Measurements from ENCODE around the gene ST3GAL6.

Gene ST3GAL6

DNA sequence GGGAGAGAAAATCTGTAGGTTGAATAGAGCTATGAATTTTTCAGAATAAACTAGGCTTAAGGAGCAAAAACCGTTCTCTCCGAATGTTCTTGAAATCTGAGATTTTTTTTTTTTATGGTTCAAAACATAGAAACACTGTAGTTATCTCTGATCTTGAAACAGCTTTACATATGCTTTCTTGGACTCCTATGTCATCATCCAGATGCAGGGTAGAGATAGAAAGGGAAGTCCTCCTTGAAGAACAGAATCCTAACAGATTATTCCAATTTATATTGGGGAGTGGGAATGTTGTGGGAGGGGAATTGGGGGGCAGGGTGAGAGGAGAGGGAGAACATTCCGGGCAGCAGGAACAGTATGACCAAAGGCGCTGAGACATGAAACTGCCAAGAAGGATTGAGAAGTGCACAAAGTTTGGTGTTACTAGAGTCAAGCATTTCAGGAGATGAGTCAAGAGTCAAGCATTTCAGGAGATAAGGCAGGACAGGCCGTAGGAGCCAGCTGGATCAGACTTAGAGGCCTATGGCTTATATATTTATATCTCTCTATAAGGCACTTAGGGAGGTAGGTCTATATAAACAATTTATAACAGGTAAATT is 21.9 kb upstream of the ST3GAL6 start:
- no peak for DNase-seq

GRCh38 chr3:98743071-98743470 is 20.1 kb upstream of the ST3GAL6 start:
- DNase-seq, result no peak

- no peak for DNase-seq
Observed at GRCh38 chr3:98744283-98744682, 18.9 kb upstream of the ST3GAL6 start.

- DNase-seq, result no peak
Observed at GRCh38 chr3:98745718-98746117, 17.4 kb upstream of the ST3GAL6 start.

DNA sequence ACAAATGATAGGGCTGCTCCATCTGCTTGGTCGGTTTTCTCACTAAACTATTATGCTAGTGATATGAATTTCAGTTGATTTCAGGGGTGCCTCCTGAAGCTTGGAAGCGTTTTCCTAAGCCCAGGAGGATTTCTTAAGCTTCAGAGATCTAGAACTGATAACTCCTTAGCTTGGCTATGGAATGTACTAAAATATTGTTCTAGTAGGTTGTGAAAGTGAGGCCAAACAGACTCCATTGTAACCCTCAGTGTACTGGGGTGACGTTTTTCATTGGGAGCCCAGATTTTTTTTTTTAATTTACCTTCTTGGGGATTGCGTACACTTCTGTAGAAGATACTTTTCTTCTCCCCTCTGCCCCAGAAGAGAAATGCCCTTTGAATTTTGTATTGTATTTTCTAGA is 17.0 kb upstream of the ST3GAL6 start:
- no peak for DNase-seq

DNA sequence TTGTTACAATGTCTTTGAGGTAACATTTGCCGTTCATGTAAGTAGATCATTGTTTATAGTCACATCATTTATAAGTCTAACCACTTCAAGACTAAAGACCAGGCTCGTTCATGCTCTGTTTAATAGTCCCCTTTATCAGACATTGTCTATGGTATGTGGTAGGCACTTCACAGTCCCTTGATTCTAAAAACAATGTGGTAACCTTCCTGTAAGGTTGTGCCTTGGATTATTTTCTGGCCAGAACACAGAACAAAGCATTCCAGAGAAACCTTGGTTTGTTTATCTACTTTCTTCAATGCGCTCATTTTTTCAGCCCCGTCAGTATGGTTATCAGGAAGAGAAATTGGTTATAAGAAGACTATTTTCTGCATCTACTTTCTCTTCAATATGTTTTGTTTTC is 16.3 kb upstream of the ST3GAL6 start:
- DNase-seq, result no peak

DNA sequence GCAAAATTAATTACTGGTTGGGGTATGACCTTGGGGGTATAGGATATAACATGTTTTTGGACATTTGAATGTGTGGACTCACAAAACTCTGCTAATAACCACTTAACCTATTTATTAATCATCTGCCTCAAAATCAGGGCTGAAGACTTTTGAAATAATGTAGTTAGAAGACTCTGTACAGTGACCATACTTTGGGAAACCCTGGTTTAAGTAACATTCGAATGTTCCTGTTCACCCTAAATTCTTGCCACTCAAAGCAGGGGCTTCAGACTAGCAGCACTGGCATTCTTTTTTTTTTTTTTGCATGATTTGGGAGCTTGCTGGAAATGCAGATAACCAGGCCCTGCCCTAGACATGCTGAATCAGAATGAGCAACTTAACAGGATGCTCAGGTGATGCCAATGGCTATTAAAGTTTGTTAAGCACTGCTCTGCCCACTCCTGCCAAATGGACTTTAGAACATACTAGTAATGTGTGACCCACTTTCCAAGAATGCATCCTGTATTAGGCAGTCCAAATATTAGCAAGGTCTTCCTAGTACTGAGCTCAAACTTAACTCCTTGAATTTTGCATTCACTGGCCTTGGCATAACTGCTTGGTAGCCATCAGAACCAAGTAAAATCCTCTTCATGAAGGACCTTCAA is 12.7 kb upstream of the ST3GAL6 start:
- no peak for DNase-seq

DNA sequence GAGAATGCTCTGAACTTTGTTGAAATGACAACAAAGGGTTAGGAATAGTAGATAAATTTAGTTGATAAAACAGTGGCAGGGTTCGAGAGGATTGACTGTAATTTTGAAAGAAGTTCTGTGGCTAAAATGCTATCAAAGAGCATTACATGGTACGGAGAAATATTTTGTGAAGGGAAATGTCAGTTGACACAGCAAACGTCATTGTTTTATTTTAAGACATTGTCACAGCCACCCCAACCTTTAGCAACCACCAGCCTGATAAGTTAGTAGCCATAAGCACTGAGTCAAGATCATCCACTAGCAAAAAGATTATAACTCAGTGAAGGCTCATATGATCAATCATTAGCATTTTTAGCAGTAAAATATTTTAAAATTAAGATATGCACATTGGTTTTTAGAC is 8.7 kb upstream of the ST3GAL6 start:
- DNase-seq, result no peak

DNA sequence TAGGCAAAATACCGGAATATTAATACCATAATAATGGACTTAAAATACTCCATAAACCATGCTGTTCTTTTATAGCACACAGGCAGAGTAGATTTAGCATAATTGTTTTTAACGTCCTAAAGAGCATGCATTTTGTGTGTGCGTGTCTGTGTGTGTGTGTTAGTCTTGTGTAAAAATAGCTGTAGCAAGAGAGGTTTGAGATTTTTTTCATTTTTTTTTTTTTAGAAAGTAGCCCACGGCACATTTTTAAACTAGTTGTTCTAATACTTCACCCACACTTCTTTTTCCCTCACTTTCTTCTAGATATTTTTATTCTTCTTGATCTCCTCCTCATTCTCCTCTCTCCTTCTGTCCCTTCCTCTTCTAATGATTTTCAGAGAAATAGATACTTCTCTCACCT is 7.5 kb upstream of the ST3GAL6 start:
- no peak for DNase-seq

DNA sequence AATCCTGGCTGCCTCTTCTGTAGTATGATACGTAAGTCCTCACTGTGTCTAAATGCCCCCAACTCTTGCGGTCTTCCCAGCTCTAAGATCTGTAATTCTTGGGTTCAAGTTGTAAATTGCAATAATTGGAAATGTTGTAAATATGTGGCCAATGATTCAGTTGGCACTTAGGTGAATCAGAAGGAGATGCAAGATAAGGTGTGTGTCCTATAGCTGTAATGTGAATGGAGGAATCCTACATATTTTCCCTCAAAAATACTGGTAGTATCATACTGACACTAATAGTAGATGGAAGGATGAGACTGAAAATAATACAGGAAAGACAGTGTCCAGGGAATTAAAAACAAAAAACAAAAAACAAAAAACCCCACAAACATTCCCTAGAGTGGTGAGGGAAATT is 3.5 kb upstream of the ST3GAL6 start:
- DNase-seq, result no peak

DNA sequence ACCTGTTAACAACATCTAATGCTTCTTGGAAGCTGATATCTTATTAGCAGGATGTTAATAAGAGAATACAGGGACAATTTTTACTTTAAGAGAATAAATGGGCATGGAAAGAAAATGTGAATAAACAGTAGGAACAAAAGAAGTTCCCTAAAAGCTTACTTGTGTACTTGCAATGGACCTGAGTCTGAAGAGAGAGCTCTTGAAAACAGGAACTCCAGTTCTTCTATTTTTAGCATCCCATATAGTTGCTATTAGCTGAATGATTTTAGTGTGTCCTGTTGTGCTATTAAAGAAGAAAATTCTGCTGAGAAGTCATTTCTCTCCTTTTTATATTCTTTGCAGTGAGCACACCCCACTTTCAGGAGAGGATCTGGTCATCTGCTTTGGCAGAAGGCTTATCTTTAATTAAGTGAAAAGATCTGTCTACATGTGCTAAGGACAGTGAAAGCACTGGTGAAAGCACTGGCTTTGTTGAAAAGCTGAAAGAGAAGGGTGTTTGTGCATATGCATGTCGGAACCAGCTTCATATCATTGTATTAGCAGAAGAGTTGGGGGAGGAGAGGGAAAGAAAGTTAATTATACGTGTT is 1.4 kb upstream of the ST3GAL6 start:
- DNase-seq, result no peak

- no peak for DNase-seq
Observed at GRCh38 chr3:98763819-98764418, 779 bp downstream of the ST3GAL6 start.

GRCh38 chr3:98764472-98764884 is 1.3 kb downstream of the ST3GAL6 start:
- DNase-seq, result no peak

DNA sequence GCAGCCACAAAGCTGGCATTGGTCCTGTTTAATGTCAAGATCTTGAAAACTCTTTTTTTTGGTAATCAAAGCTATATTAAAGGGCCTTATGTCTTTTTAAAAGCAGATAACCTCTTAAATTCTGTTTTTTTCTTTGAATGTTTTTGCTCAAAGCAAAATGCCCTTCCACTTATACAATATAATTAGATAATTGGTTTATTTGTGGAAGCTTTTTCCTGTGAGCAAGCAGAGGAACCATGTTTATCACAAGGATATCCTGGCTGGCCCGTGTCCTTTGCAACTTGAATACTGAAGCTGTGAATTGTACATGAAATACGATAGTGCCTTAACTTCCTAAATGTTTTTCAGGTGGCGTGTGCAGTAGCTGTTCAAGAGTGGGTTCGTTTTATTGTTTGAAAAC is 2.6 kb downstream of the ST3GAL6 start:
- DNase-seq, result no peak

DNA sequence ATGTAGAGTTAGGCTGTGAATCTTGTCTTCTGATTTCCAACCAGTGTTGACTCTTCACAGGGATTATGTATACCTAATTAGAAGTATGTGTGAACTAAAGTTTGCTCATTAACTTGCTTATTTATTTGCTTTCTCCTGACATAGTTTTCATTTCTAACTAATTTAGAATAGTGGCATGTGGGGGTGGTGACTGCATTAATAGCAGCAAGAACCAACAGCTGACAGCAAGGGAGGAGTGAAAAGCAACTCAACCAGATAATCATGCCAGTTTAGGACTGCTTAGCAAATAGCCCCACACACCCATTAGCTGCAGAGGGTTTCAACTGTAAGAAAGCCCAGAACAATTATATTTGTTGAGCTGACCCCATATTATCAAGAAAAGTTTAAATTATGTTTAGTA is 3.8 kb downstream of the ST3GAL6 start:
- DNase-seq, result no peak

DNA sequence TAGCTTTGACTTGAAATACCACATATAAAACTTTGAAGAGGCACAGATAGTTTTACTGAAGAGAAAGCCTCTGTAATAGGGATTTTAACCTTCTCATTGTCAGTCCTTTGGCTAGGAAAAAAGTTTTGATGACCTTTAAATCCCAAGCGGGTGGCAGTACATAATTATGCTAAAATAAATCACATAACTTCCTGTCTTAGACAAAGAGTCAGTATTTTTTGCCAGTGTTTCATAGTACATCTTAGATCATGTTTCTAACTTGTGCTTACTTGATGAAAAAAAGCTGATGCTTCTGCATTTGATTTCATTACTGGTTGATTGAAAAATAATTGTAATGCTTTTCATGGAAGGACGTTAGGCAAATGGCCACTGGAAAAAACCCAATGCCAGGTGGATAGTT is 5.8 kb downstream of the ST3GAL6 start:
- no peak for DNase-seq

DNA sequence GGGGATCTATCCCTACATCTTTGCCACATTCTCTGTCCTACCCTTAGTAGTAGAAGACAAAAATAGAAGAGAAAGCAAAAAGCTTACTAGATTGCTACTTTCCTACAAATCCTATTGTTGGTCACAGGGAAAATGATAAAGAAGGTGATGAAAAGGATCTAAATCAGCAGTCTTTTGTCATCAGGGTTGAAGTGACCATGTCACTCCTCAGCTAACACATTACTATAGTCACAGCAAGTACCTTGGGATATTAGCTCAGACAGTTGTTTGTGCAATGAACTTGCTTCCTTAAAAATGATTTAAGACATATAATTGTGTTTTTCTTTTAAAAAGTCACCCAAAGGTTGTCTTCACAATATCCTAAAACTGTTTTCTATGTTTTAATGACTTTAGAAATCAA is 6.3 kb downstream of the ST3GAL6 start:
- DNase-seq, result no peak

DNA sequence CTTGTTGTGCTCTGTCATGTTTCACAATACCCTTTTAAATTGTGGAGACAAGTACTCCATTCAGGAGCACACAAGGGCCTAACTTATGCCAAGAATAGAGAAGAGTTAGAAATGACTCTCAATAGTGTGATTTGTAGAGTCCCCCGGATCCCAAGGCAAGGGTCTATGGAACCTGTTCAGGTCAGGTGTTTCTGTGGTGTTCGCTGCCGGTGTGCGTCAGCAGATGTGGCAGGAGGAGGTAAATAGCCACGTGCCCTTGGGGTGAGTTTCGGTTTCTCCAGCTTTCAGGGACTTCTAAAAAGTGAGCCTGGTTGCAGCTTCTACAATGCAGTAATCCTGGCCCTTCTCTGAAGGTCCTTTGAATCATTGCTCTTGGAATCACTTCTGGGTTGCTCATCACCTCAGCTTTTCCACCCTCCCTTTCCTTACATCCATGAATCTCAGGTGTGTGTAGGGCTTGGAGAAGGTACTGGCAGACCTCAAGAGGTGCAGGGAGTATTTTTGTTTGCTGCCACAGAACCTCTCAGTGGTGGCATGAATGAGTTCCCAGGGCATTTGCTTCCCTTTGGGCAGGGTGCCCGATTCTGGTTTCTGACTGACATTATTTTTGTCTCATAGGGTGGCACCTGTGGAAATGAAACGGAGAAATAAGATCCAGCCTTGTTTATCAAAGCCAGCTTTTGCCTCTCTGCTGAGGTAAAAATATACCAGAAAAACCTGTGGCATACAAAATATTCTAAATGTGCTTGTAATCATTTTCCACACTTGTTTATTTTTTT is 7.3 kb downstream of the ST3GAL6 start:
- no peak for DNase-seq

DNA sequence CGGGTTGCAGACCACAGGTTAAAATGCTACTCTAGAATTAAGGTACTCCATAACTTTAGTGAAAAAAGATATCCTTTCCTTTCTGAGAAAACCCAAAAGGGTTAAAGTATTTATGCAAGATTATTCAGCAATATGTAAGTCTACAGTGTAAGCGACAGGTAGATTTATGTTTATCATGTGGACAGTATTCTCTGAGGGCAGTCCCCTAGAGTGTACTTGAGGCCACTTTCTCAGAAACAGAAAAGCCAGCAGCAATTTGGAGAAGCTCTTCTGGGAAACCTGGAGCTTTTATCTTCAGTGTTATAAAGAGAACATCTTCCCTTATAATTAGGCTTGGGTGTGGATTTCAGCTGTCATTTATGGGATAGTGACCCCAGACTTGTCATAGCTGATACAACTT is 8.9 kb downstream of the ST3GAL6 start:
- DNase-seq, result no peak

- no peak for DNase-seq
Observed at GRCh38 chr3:98775459-98776139, 12.5 kb downstream of the ST3GAL6 start.

GRCh38 chr3:98776140-98776493 is 13.0 kb downstream of the ST3GAL6 start:
- DNase-seq, result no peak

GRCh38 chr3:98777286-98777685 is 14.1 kb downstream of the ST3GAL6 start:
- DNase-seq, result no peak

DNA sequence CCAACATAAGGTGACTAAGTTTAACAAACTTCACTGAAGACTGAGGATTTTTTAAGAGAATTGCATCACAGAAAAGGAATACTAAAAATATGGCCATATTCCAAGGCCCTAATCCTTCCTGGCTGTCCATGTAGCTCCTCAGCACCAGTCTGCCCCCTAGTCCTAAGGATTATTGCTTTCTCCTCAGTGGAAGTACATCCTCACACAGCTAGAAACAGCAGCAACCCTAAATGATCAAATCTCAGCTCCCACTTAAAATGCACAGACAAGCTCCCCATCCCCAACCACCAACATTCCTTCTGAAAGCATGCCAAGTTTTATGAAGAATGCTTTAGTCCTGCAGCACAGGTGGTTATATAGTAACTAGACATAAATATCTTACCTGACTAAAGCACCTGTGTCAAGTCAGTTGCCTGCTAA is 14.7 kb downstream of the ST3GAL6 start:
- no peak for DNase-seq
